NB4 (cell line): ENCODE data around the gene MDC1.

Experiments
- CTCF ChIP-seq: IDR thresholded peaks from one replicate; pipeline ENCODE4 v1.5.1; 2012; ENCODE audit warnings: low read depth, low read length
- MAX ChIP-seq: IDR thresholded peaks from 2 replicates; pipeline ENCODE4 v1.6.1; 2011; ENCODE audit warnings: low read depth, low read length
- MYC ChIP-seq: IDR thresholded peaks from 2 replicates; pipeline ENCODE4 v1.6.1; 2011; ENCODE audit warnings: low read depth, low read length
- POLR2A ChIP-seq: IDR thresholded peaks from 2 replicates; pipeline ENCODE4 v1.6.1; 2011; ENCODE audit warnings: mild to moderate bottlenecking; ENCODE audit not compliant: insufficient read length; ENCODE audit errors: extremely low read depth

GRCh38 chr6:30679765-30680535, 37.1 kb downstream of the MDC1 start:
- no peak for TF ChIP-seq CTCF
- TF ChIP-seq MAX = no peak
- TF ChIP-seq POLR2A = no peak
- no peak for TF ChIP-seq MYC
